HG03064 (cell line): ENCODE measurements around the gene COL16A1.

Experiments
- ATAC-seq: cut with Tn5 transposase; IDR thresholded peaks from one replicate; pipeline ENCODE4 v1.9.1; 2021; ENCODE audit warnings: low read depth; ENCODE audit not compliant: unreplicated experiment

COL16A1 gene

GRCh38 chr1:31651766-31652165 lies 52.1 kb downstream of the COL16A1 start:
- no peak for ATAC-seq

GRCh38 chr1:31651089-31651420 lies 52.8 kb downstream of the COL16A1 start:
- ATAC-seq: no peak

GRCh38 chr1:31650161-31651088 lies 53.4 kb downstream of the COL16A1 start:
- ATAC-seq: no peak

GRCh38 chr1:31648641-31649357 lies 55.0 kb downstream of the COL16A1 start:
- no peak for ATAC-seq

- ATAC-seq: no peak
Measured at GRCh38 chr1:31648190-31648589, 55.6 kb downstream of the COL16A1 start.

- no peak for ATAC-seq
Measured at GRCh38 chr1:31647106-31647505, 56.7 kb downstream of the COL16A1 start.

GRCh38 chr1:31646259-31646960 lies 57.4 kb downstream of the COL16A1 start:
- ATAC-seq: no peak

GRCh38 chr1:31645274-31645568 lies 58.6 kb downstream of the COL16A1 start:
- no peak for ATAC-seq

GRCh38 chr1:31644560-31645273 lies 59.1 kb downstream of the COL16A1 start, which contains the start of gene PEF1:
PEF1 (minus strand) TSS chr1:31644876; CDS start chr1:31644864, 12 bp downstream.
- peak; percentile 87 for ATAC-seq

- ATAC-seq: no peak
Measured at GRCh38 chr1:31643976-31644559, 59.7 kb downstream of the COL16A1 start.

GRCh38 chr1:31642897-31643296 lies 60.9 kb downstream of the COL16A1 start:
- ATAC-seq: no peak

- no peak for ATAC-seq
Measured at GRCh38 chr1:31642366-31642765, 61.5 kb downstream of the COL16A1 start.

- ATAC-seq: no peak
Measured at GRCh38 chr1:31640964-31641363, 62.9 kb downstream of the COL16A1 start.

GRCh38 chr1:31640179-31640578 lies 63.6 kb downstream of the COL16A1 start:
- ATAC-seq: no peak

- no peak for ATAC-seq
Measured at GRCh38 chr1:31639543-31639942, 64.3 kb downstream of the COL16A1 start.

GRCh38 chr1:31637915-31638673 lies 65.7 kb downstream of the COL16A1 start:
- no peak for ATAC-seq

- ATAC-seq: no peak
Measured at GRCh38 chr1:31633117-31633516, 70.7 kb downstream of the COL16A1 start.

- no peak for ATAC-seq
Measured at GRCh38 chr1:31632649-31633048, 71.2 kb downstream of the COL16A1 start.

GRCh38 chr1:31628931-31629556 lies 74.8 kb downstream of the COL16A1 start:
- no peak for ATAC-seq
